Naive thymus-derived CD4-positive, alpha-beta T cell (primary cell): ENCODE results near the gene CASKIN2. TPM values are rescaled to one million over a fixed set of nuclear protein-coding genes. Genes with fewer than 3 reads are reported as not detected.

Source experiments
- ATAC-seq: fragments of 150-1000 bp; cut with Tn5 transposase; 2 replicates; pipeline ENCODE4 v1.10.0; 2021; ENCODE audit warnings: mild to moderate bottlenecking, moderate library complexity
- CTCF ChIA-PET: fragments of 350-600 bp; sonication (Branson Sonifier 250); formaldehyde crosslinking; loops from one replicate; lab custom pipeline; 2021; ENCODE audit warnings: antibody characterized with exemption; lab: Charles Lee
- POLR2A ChIA-PET: fragments of 350-600 bp; sonication (Branson Sonifier 250); formaldehyde crosslinking; loops from one replicate; lab custom pipeline; 2021; ENCODE audit warnings: antibody characterized with exemption, inconsistent platforms; lab: Charles Lee
- DNase-seq, 9 donors: peaks; one replicate each; pipeline versions ENCODE4 v3.0.0 to v3.0.0-alpha.2; 2020 to 2022; ENCODE audit warnings: mixed read lengths in 1 of 9
- H3K27ac ChIP-seq: one replicate; pipeline ENCODE4 v1.7.0; 2013; ENCODE audit warnings: mild to moderate bottlenecking, low read depth, low read length, moderate library complexity
- H3K27me3 ChIP-seq, 2 donors: one replicate each; pipeline ENCODE4 v1.7.0; 2013; ENCODE audit warnings: low read length in 2 of 2, mild to moderate bottlenecking in 2 of 2, moderate library complexity in 2 of 2; ENCODE audit not compliant: control insufficient read depth in 2 of 2, insufficient read depth in 2 of 2
- H3K36me3 ChIP-seq, 3 experiments: 1 replicate in 2 of 3; 2 replicates in 1 of 3; pipeline ENCODE4 v1.7.0; 2013; ENCODE audit warnings: low read length in 3 of 3, mild to moderate bottlenecking in 3 of 3, moderate library complexity in 1 of 3; ENCODE audit not compliant: insufficient read depth in 3 of 3, control insufficient read depth in 2 of 3
- H3K4me1 ChIP-seq, 2 donors: one replicate each; pipeline ENCODE4 v1.7.0; 2013; ENCODE audit warnings: low read length in 2 of 2, mild to moderate bottlenecking in 2 of 2, moderate library complexity in 1 of 2; ENCODE audit not compliant: control insufficient read depth in 2 of 2, insufficient read depth in 2 of 2
- H3K4me3 ChIP-seq: 2 replicates; pipeline ENCODE4 v1.7.0; 2013; ENCODE audit warnings: mild to moderate bottlenecking, low read length
- H3K9me3 ChIP-seq, 3 experiments: 1 replicate in 2 of 3; 2 replicates in 1 of 3; pipeline ENCODE4 v1.7.0; 2013; ENCODE audit warnings: low read length in 3 of 3; ENCODE audit not compliant: control insufficient read depth in 2 of 3
- H3K27ac Mint-ChIP-seq, 9 donors: one replicate each; pipeline ENCODE4 v1.8.0; 2020 to 2022; ENCODE audit warnings: mixed read lengths in 9 of 9, mild to moderate bottlenecking in 8 of 9, moderate library complexity in 5 of 9, inconsistent platforms in 2 of 9
- H3K27me3 Mint-ChIP-seq, 5 donors: one replicate each; pipeline ENCODE4 v1.8.0; 2021 to 2022; ENCODE audit warnings: mixed read lengths in 5 of 5, mild to moderate bottlenecking in 1 of 5
- H3K36me3 Mint-ChIP-seq, 5 donors: one replicate each; pipeline ENCODE4 v1.8.0; 2020 to 2022; ENCODE audit warnings: mixed read lengths in 5 of 5, mild to moderate bottlenecking in 3 of 5, inconsistent platforms in 1 of 5
- H3K4me1 Mint-ChIP-seq, 7 donors: one replicate each; pipeline ENCODE4 v1.8.0; 2020 to 2022; ENCODE audit warnings: mixed read lengths in 7 of 7, mild to moderate bottlenecking in 3 of 7, inconsistent platforms in 1 of 7
- H3K4me3 Mint-ChIP-seq, 10 donors: one replicate each; pipeline ENCODE4 v1.8.0; 2020 to 2022; ENCODE audit warnings: mild to moderate bottlenecking in 10 of 10, mixed read lengths in 10 of 10, moderate library complexity in 6 of 10, inconsistent platforms in 2 of 10
- H3K9me3 Mint-ChIP-seq, 11 donors: one replicate each; pipeline ENCODE4 v1.8.0; 2020 to 2022; ENCODE audit warnings: mixed read lengths in 11 of 11, mild to moderate bottlenecking in 4 of 11, inconsistent platforms in 1 of 11, moderate library complexity in 1 of 11
- intact Hi-C, 2 donors: fragments of 100-400 bp; cut with micrococcal nuclease; formaldehyde crosslinking; loops; one replicate each; pipeline ENCODE4 v1.15.1; 2023
- polyA plus RNA-seq, 2 donors: library from polyadenylated mRNA; unstranded; fragments of 300-500 nt; fragmentation: Illumina TruSeq; gene quantifications; one replicate each; pipeline ENCODE4 v1.2.3, GENCODE V29; 2021
- total RNA-seq, 6 experiments: library from RNA in 5 of 6; stranded (reverse) in 5 of 6; gene quantifications; 1 replicate in 5 of 6; 2 replicates in 1 of 6; pipeline ENCODE4 v1.2.3 and lab custom pipeline; 2021 to 2026

Gene CASKIN2
- total and polyA plus RNA-seq, 7 experiments from 2014 or later, result 0.22 to 1.2 (median 0.60) TPM; not detected in 1

GRCh38 chr17:75498039-75498725, 17.2 kb downstream of the CASKIN2 start:
- no peak overlapping the region for H3K4me3 ChIP-seq
- peak; percentile 36 for ATAC-seq
- H3K36me3 Mint-ChIP-seq, result peaks cover 0 to 20% (median 3%) of the 10 kb centered on the region in 5 donors

GRCh38 chr17:75496005-75496404, 19.3 kb downstream of the CASKIN2 start:
- ChIA-PET POLR2A (no interaction called here), CTCF (interaction anchor here (0.6 kb wide), 2 partner anchors 36 to 51 kb away, joined by 3 to 7 read pairs; no protein-coding TSS in a partner anchor)
- H3K27ac Mint-ChIP-seq, result peak overlapping the region in 1 of 9 donors; percentile 72
- peaks cover 0 to 11% (median 7%) of the 10 kb centered on the region in 7 donors for H3K4me1 Mint-ChIP-seq
- intact Hi-C loops, result no loop called here
- H3K36me3 Mint-ChIP-seq, result peaks cover 0 to 26% (median 4%) of the 10 kb centered on the region in 5 donors
- no peak for ATAC-seq
- no peak overlapping the region for H3K27ac ChIP-seq
- H3K4me3 ChIP-seq, result no peak overlapping the region
- H3K27me3 ChIP-seq, result no peaks in the 10 kb centered on the region
- no peak for DNase-seq
- peaks cover 0 to 84% (median 5%) of the 10 kb centered on the region in 3 experiments for H3K36me3 ChIP-seq
- no peaks in the 10 kb centered on the region for H3K9me3 ChIP-seq
- H3K27me3 Mint-ChIP-seq, result no peaks in the 10 kb centered on the region
- peak overlapping the region in 1 of 10 donors; percentile 7 for H3K4me3 Mint-ChIP-seq
- H3K9me3 Mint-ChIP-seq, result no peaks in the 10 kb centered on the region
- H3K4me1 ChIP-seq, result peaks cover 0 to 7% of the 10 kb centered on the region in 2 donors

More at GRCh38 chr17:75498039-75498725, 17.2 kb downstream of the CASKIN2 start:
- Histone ChIP-seq H3K4me1 (peaks cover 0 to 7% of the 10 kb centered on the region in 2 donors), H3K9me3 (no peaks in the 10 kb centered on the region), H3K27ac (peak overlapping the region; percentile 3), H3K36me3 (peaks cover 0 to 62% (median 0%) of the 10 kb centered on the region in 3 experiments), H3K27me3 (no peaks in the 10 kb centered on the region)
- no peaks in the 10 kb centered on the region for H3K27me3 Mint-ChIP-seq
- CTCF ChIA-PET, result no interaction called here
- H3K4me3 Mint-ChIP-seq, result peak overlapping the region in 1 of 10 donors; percentile 23
- H3K9me3 Mint-ChIP-seq, result no peaks in the 10 kb centered on the region
- peaks cover 0 to 11% (median 7%) of the 10 kb centered on the region in 7 donors for H3K4me1 Mint-ChIP-seq
- POLR2A ChIA-PET, result interaction anchor here (1.3 to 2.2 kb wide), 2 partner anchors 39 to 42 kb away, joined by 3 to 7 read pairs; partner anchors contain the start of gene TMEM94
- no peak for DNase-seq
- intact Hi-C loops, result no loop called here
- peak overlapping the region in 7 of 9 donors; percentile 34 to 69 (median 58) for H3K27ac Mint-ChIP-seq

GRCh38 chr17:75494326-75494877, 20.9 kb downstream of the CASKIN2 start:
- Mint-ChIP-seq H3K36me3 (peaks cover 0 to 26% (median 4%) of the 10 kb centered on the region in 5 donors), H3K27me3 (no peaks in the 10 kb centered on the region), H3K4me1 (peaks cover 0 to 11% (median 7%) of the 10 kb centered on the region in 7 donors), H3K9me3 (no peaks in the 10 kb centered on the region), H3K27ac (peak overlapping the region in 1 of 9 donors; percentile 5), H3K4me3 (no peak overlapping the region)
- CTCF ChIA-PET, result interaction anchor here (0.6 kb wide), 1 partner anchor 128 kb away, joined by 3 read pairs; no protein-coding TSS in a partner anchor
- peaks cover 0 to 81% (median 5%) of the 10 kb centered on the region in 3 experiments for H3K36me3 ChIP-seq
- POLR2A ChIA-PET, result no interaction called here
- H3K4me3 ChIP-seq, result no peak overlapping the region
- H3K27ac ChIP-seq, result no peak overlapping the region
- ATAC-seq (no peak), DNase-seq (no peak)
- no peaks in the 10 kb centered on the region for H3K27me3 ChIP-seq
- no peaks in the 10 kb centered on the region for H3K9me3 ChIP-seq
- intact Hi-C loops, result no loop called here
- H3K4me1 ChIP-seq, result peaks cover 0 to 7% of the 10 kb centered on the region in 2 donors

GRCh38 chr17:75493476-75494129, 21.7 kb downstream of the CASKIN2 start:
- no peak overlapping the region for H3K27ac Mint-ChIP-seq
- H3K4me3 ChIP-seq, result no peak overlapping the region
- CTCF ChIA-PET, result interaction anchor here (0.6 kb wide), 1 partner anchor 127 kb away, joined by 3 read pairs; no protein-coding TSS in a partner anchor
- peaks cover 0 to 16% (median 7%) of the 10 kb centered on the region in 7 donors for H3K4me1 Mint-ChIP-seq
- no peaks in the 10 kb centered on the region for H3K27me3 ChIP-seq
- no peaks in the 10 kb centered on the region for H3K9me3 Mint-ChIP-seq
- ATAC-seq (no peak), DNase-seq (no peak)
- POLR2A ChIA-PET, result interaction anchor here (0.7 kb wide), 1 partner anchor 23 kb away, joined by 3 read pairs; the partner anchor contains the start of gene TSEN54
- H3K9me3 ChIP-seq, result no peaks in the 10 kb centered on the region
- intact Hi-C loops, result no loop called here
- H3K27ac ChIP-seq, result no peak overlapping the region
- peaks cover 0 to 26% (median 4%) of the 10 kb centered on the region in 5 donors for H3K36me3 Mint-ChIP-seq
- H3K36me3 ChIP-seq, result peaks cover 0 to 76% (median 5%) of the 10 kb centered on the region in 3 experiments
- H3K4me1 ChIP-seq, result peaks cover 0 to 7% of the 10 kb centered on the region in 2 donors
- H3K27me3 Mint-ChIP-seq, result no peaks in the 10 kb centered on the region
- H3K4me3 Mint-ChIP-seq, result no peak overlapping the region

- intact Hi-C loops, result no loop called here
- ATAC-seq, result no peak
- Histone ChIP-seq H3K27ac (no peak overlapping the region), H3K9me3 (no peaks in the 10 kb centered on the region), H3K4me3 (no peak overlapping the region), H3K4me1 (peaks cover 6 to 10% of the 10 kb centered on the region in 2 donors), H3K27me3 (no peaks in the 10 kb centered on the region), H3K36me3 (peaks cover 0 to 67% (median 5%) of the 10 kb centered on the region in 3 experiments)
- Mint-ChIP-seq H3K9me3 (no peaks in the 10 kb centered on the region), H3K4me1 (peaks cover 3 to 16% (median 6%) of the 10 kb centered on the region in 7 donors), H3K27me3 (no peaks in the 10 kb centered on the region), H3K36me3 (peaks cover 0 to 25% (median 4%) of the 10 kb centered on the region in 5 donors), H3K4me3 (no peak overlapping the region), H3K27ac (peak overlapping the region in 2 of 9 donors; percentile 25 to 51)
- ChIA-PET CTCF (no interaction called here), POLR2A (interaction anchor here (0.7 to 1.2 kb wide), 3 partner anchors 24 to 203 kb away, joined by 3 read pairs; partner anchors contain the start of genes SLC25A19, TMEM94 and TSEN54)
- no peak for DNase-seq
Measured at GRCh38 chr17:75492555-75493168, 22.7 kb downstream of the CASKIN2 start.

GRCh38 chr17:75491680-75492079, 23.7 kb downstream of the CASKIN2 start:
- no peaks in the 10 kb centered on the region for H3K27me3 Mint-ChIP-seq
- H3K4me3 Mint-ChIP-seq, result no peak overlapping the region
- peak overlapping the region in 2 of 9 donors; percentile 48 to 59 for H3K27ac Mint-ChIP-seq

More at GRCh38 chr17:75491680-75492079, 23.7 kb downstream of the CASKIN2 start:
- CTCF ChIA-PET, result no interaction called here
- intact Hi-C loops, result no loop called here
- H3K9me3 ChIP-seq, result no peaks in the 10 kb centered on the region
- no peak overlapping the region for H3K4me3 ChIP-seq
- ATAC-seq, result no peak
- DNase-seq, result no peak
- H3K36me3 ChIP-seq, result peaks cover 0 to 65% (median 5%) of the 10 kb centered on the region in 3 experiments
- H3K27me3 ChIP-seq, result no peaks in the 10 kb centered on the region
- POLR2A ChIA-PET, result interaction anchor here (0.9 kb wide), 1 partner anchor 36 kb away, joined by 3 read pairs; the partner anchor contains the start of gene TMEM94
- H3K36me3 Mint-ChIP-seq, result peaks cover 0 to 28% (median 7%) of the 10 kb centered on the region in 5 donors
- H3K4me1 Mint-ChIP-seq, result peaks cover 12 to 23% (median 13%) of the 10 kb centered on the region in 7 donors
- no peak overlapping the region for H3K27ac ChIP-seq
- peaks cover 16 to 20% of the 10 kb centered on the region in 2 donors for H3K4me1 ChIP-seq
- no peaks in the 10 kb centered on the region for H3K9me3 Mint-ChIP-seq
